ENCODE data around the gene RPS14. TPM values are rescaled to one million over a fixed set of nuclear protein-coding genes. Genes with fewer than 3 reads are reported as not detected.

RPS14 gene
- total and polyA plus RNA-seq, 2 of the 8 experiments (the other 6 are each of a cell fraction or from before 2014, with no cell fraction given), result 2,548 to 6,423 TPM

GRCh38 chr5:150429410-150429873 lies 20.1 kb downstream of the RPS14 start:
- no peak overlapping the region for H3K4ac ChIP-seq (replicated peaks; ENCODE audit: insufficient read length, low read depth, low read length)

More at GRCh38 chr5:150429410-150429873, 20.1 kb downstream of the RPS14 start:
- Histone ChIP-seq H3K36me3 (ENCODE audit: control insufficient read depth in 2 of 4, insufficient read depth in 4 of 4, low read length in 3 of 4) (no peaks in the 10 kb centered on the region), H3K56ac (replicated peaks; ENCODE audit: insufficient read length, low read depth, low read length) (no peak overlapping the region), H3K4me3 (ENCODE audit: extremely low read depth in 1 of 4, insufficient read depth in 2 of 4, low read depth in 3 of 4, low read length in 4 of 4) (no peak overlapping the region), H3K4me1 (replicated peaks in 1 of 4; ENCODE audit: control insufficient read depth in 3 of 4, insufficient read depth in 4 of 4, low read length in 3 of 4) (no peaks in the 10 kb centered on the region), H3K27ac (ENCODE audit: low read depth, low read length) (no peak overlapping the region), H2AFZ (ENCODE audit: low read length) (no peak overlapping the region), H3K79me1 (ENCODE audit: low read depth, low read length) (no peaks in the 10 kb centered on the region), H3K18ac (ENCODE audit: extremely low read depth, low read length) (no peak overlapping the region), H3K14ac (ENCODE audit: insufficient read length) (no peak overlapping the region), H3K4me2 (ENCODE audit: insufficient read depth in 1 of 2, low read depth in 2 of 2, low read length in 2 of 2) (no peak overlapping the region), H3K27me3 (replicated peaks in 1 of 4; ENCODE audit: control insufficient read depth in 3 of 4, extremely low read depth in 1 of 4, insufficient read depth in 3 of 4, low read length in 3 of 4) (no peaks in the 10 kb centered on the region), H4K5ac (ENCODE audit: insufficient read length, low read depth, low read length) (no peak overlapping the region), H3K9me3 (ENCODE audit: insufficient read depth in 2 of 2, low read depth in 1 of 2, low read length in 1 of 2) (no peaks in the 10 kb centered on the region), H4K8ac (ENCODE audit: extremely low read depth, insufficient read depth, low read length) (no peak overlapping the region), H2BK120ac (replicated peaks; ENCODE audit: low read depth, low read length) (no peak overlapping the region), H3K9ac (replicated peaks in 1 of 4; ENCODE audit: extremely low read depth in 1 of 4, low read depth in 3 of 4, low read length in 3 of 4) (no peak overlapping the region), H4K20me1 (replicated peaks in 1 of 2; ENCODE audit: control insufficient read depth in 1 of 2, insufficient read depth in 2 of 2, low read length in 2 of 2) (no peaks in the 10 kb centered on the region), H3K23ac (ENCODE audit: insufficient read length) (no peak overlapping the region), H2BK5ac (ENCODE audit: low read depth, low read length) (no peak overlapping the region), H3K23me2 (ENCODE audit: low read depth, low read length) (peaks cover 6% of the 10 kb centered on the region; the same call in 1 of the 2 replicates), H2BK15ac (ENCODE audit: low read length) (no peak overlapping the region), H2AK5ac (ENCODE audit: low read depth, low read length) (no peak overlapping the region), H4K91ac (replicated peaks; ENCODE audit: insufficient read length, low read length) (no peak overlapping the region), H2BK20ac (ENCODE audit: low read length) (no peak overlapping the region), H3K79me2 (ENCODE audit: control insufficient read depth in 1 of 2, insufficient read depth in 2 of 2, low read length in 2 of 2) (no peaks in the 10 kb centered on the region), H2BK12ac (ENCODE audit: low read depth, low read length) (no peak overlapping the region)
- ChIA-PET POLR2A (ENCODE audit: partially characterized antibody) (interaction anchor here (1.1 to 5.9 kb wide), 2 partner anchors 14 to 27 kb away, joined by 3 to 50 read pairs; no protein-coding TSS in a partner anchor), CTCF (ENCODE audit: partially characterized antibody) (interaction anchor here (9.6 to 14.1 kb wide), 2 partner anchors 9 to 27 kb away, joined by 77 to 245 read pairs; no protein-coding TSS in a partner anchor)
- FAIRE-seq (no peak), DNase-seq (ENCODE audit: low read depth in 1 of 2, low spot score in 2 of 2) (no peak)
- no peak for TF ChIP-seq POLR2A (IDR thresholded peaks at IDR 0.05; ENCODE audit: control extremely low read depth in 1 of 2, low read depth in 2 of 2, low read length in 2 of 2)
- TF ChIP-seq ATF2 (IDR thresholded peaks at IDR 0.05; ENCODE audit: low read length), result no peak
- TF ChIP-seq POU5F1 (IDR thresholded peaks at IDR 0.05; ENCODE audit: low read depth, low read length), result no peak
- TF ChIP-seq POLR2AphosphoS5 (IDR thresholded peaks at IDR 0.05; ENCODE audit: low read depth, low read length), result no peak
- WGBS, 2 experiments (ENCODE audit: extremely low coverage in 1 of 2, insufficient coverage in 1 of 2, insufficient read length in 1 of 2, insufficient replicate concordance in 2 of 2, low coverage in 1 of 2, low lambda C conversion rate in 2 of 2, missing lambda C conversion rate in 1 of 2), result 88% methylated on average over 5 of the region's 5 CpGs; no CpG with 5 or more reads in 1 of the 2 experiments
